A673 (cell line): ENCODE results near the gene CPZ.

Experiments used
- EZH2 ChIP-seq: fragments of 200-600 bp; sonication (generic); IDR thresholded peaks from 2 replicates; pipeline ENCODE4 v1.6.1; 2017; ENCODE audit warnings: borderline replicate concordance, low read depth, mild to moderate bottlenecking, mixed read lengths, antibody characterized with exemption, low read length; ENCODE audit not compliant: poor library complexity, severe bottlenecking
- TF ChIP-seq, protein P1 (sequence below): fragments of 300-800, 200-600 bp; sonication (generic); conservative IDR thresholded peaks from 2 replicates; pipeline ENCODE4 v1.5.1; 2017; ENCODE audit warnings: low read depth, mild to moderate bottlenecking, antibody characterized with exemption, low read length, moderate library complexity, mixed read lengths

- TF ChIP-seq, protein P1, sequence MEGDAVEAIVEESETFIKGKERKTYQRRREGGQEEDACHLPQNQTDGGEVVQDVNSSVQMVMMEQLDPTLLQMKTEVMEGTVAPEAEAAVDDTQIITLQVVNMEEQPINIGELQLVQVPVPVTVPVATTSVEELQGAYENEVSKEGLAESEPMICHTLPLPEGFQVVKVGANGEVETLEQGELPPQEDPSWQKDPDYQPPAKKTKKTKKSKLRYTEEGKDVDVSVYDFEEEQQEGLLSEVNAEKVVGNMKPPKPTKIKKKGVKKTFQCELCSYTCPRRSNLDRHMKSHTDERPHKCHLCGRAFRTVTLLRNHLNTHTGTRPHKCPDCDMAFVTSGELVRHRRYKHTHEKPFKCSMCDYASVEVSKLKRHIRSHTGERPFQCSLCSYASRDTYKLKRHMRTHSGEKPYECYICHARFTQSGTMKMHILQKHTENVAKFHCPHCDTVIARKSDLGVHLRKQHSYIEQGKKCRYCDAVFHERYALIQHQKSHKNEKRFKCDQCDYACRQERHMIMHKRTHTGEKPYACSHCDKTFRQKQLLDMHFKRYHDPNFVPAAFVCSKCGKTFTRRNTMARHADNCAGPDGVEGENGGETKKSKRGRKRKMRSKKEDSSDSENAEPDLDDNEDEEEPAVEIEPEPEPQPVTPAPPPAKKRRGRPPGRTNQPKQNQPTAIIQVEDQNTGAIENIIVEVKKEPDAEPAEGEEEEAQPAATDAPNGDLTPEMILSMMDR = no peak
- no peak for TF ChIP-seq EZH2
These were observed 25.9 kb downstream of the CPZ start for GRCh38 chr4:8618421-8618820.
